Suppressor macrophage (primary cell): ENCODE measurements around the gene NTRK3.

Source experiments
- DNase-seq, 4 experiments: peaks; one replicate each; pipeline ENCODE4 v3.0.0-alpha.2; 2020 to 2022

The NTRK3 gene

GRCh38 chr15:88257311-88258092, 963 bp upstream of the NTRK3 start:
- DNase-seq: no peak

- no peak for DNase-seq
Measured at GRCh38 chr15:88255484-88256278, 858 bp downstream of the NTRK3 start.

- DNase-seq: no peak
Measured at GRCh38 chr15:88255087-88255483, 1.5 kb downstream of the NTRK3 start.

GRCh38 chr15:88252441-88252840, 4.1 kb downstream of the NTRK3 start:
- DNase-seq: no peak

GRCh38 chr15:88250826-88251225, 5.7 kb downstream of the NTRK3 start:
- DNase-seq: no peak

- DNase-seq: no peak
Measured at GRCh38 chr15:88249220-88249619, 7.3 kb downstream of the NTRK3 start.

GRCh38 chr15:88247914-88248313, 8.6 kb downstream of the NTRK3 start:
- DNase-seq: no peak

GRCh38 chr15:88246666-88247446, 9.7 kb downstream of the NTRK3 start:
- DNase-seq: peak; percentile 73 to 87 (median 84)

- DNase-seq: no peak
Measured at GRCh38 chr15:88246081-88246480, 10.5 kb downstream of the NTRK3 start.

GRCh38 chr15:88243895-88244787, 12.4 kb downstream of the NTRK3 start:
- DNase-seq: peak; percentile 32 to 45 (median 38)

GRCh38 chr15:88242586-88243555, 13.7 kb downstream of the NTRK3 start:
- DNase-seq: no peak

GRCh38 chr15:88241461-88241860, 15.1 kb downstream of the NTRK3 start:
- DNase-seq: no peak

- no peak for DNase-seq
Measured at GRCh38 chr15:88241060-88241459, 15.5 kb downstream of the NTRK3 start.

- DNase-seq: no peak
Measured at GRCh38 chr15:88239594-88239993, 16.9 kb downstream of the NTRK3 start.

- DNase-seq: no peak
Measured at GRCh38 chr15:88238618-88239430, 17.7 kb downstream of the NTRK3 start.

GRCh38 chr15:88234711-88235110, 21.8 kb downstream of the NTRK3 start:
- DNase-seq: no peak

- DNase-seq: no peak
Measured at GRCh38 chr15:88233921-88234320, 22.6 kb downstream of the NTRK3 start.

GRCh38 chr15:88232771-88233201, 23.8 kb downstream of the NTRK3 start:
- DNase-seq: no peak

GRCh38 chr15:88231909-88232644, 24.5 kb downstream of the NTRK3 start:
- no peak for DNase-seq
